ENCODE results near the gene CD40. TPM values are rescaled to one million over a fixed set of nuclear protein-coding genes. Genes with fewer than 3 reads are reported as not detected.

The CD40 gene
- total and polyA plus RNA-seq, 3 donors from 2014 or later: 5.0 to 8.8 (median 5.3) TPM

GRCh38 chr20:46171909-46172308, 53.8 kb downstream of the CD40 start:
- Histone ChIP-seq H3K4me1 (no peaks in the 10 kb centered on the region), H3K27ac (no peak overlapping the region), H3K36me3 (ENCODE audit: low read depth, missing control alignments) (no peaks in the 10 kb centered on the region), H3K4me3 (no peak overlapping the region), H3K27me3 (no peaks in the 10 kb centered on the region), H3K9me3 (no peaks in the 10 kb centered on the region)
- DNase-seq: no peak
- intact Hi-C loops (cut with DNase I; ENCODE audit: low total_unique reads): no loop called here
- no peak for TF ChIP-seq CTCF (IDR thresholded peaks at IDR 0.05)
- TF ChIP-seq POLR2A (IDR thresholded peaks at IDR 0.05): no peak
- 62 to 63% methylated on average over 5 of the region's 5 CpGs for WGBS, 2 donors

GRCh38 chr20:46172455-46172854, 54.3 kb downstream of the CD40 start:
- intact Hi-C loops (cut with DNase I; ENCODE audit: low total_unique reads): no loop called here
- H3K9me3 ChIP-seq: no peaks in the 10 kb centered on the region
- no peak overlapping the region for H3K27ac ChIP-seq
- H3K36me3 ChIP-seq (ENCODE audit: low read depth, missing control alignments): no peaks in the 10 kb centered on the region
- H3K27me3 ChIP-seq: no peaks in the 10 kb centered on the region
- DNase-seq: no peak
- H3K4me3 ChIP-seq: no peak overlapping the region
- 66 to 67% methylated on average over 6 of the region's 6 CpGs for WGBS, 2 donors
- H3K4me1 ChIP-seq: no peaks in the 10 kb centered on the region
- TF ChIP-seq POLR2A (IDR thresholded peaks at IDR 0.05) (no peak), CTCF (IDR thresholded peaks at IDR 0.05) (no peak)

GRCh38 chr20:46172961-46173536, 54.9 kb downstream of the CD40 start:
- Histone ChIP-seq H3K36me3 (ENCODE audit: low read depth, missing control alignments) (no peaks in the 10 kb centered on the region), H3K4me3 (no peak overlapping the region), H3K4me1 (no peaks in the 10 kb centered on the region), H3K27me3 (no peaks in the 10 kb centered on the region), H3K9me3 (no peaks in the 10 kb centered on the region), H3K27ac (no peak overlapping the region)
- intact Hi-C loops (cut with DNase I; ENCODE audit: low total_unique reads): no loop called here
- no peak for DNase-seq
- 58 to 78% methylated on average over 2 to 3 of the region's 3 CpGs for WGBS, 2 donors
- no peak for TF ChIP-seq CTCF (IDR thresholded peaks at IDR 0.05)
- TF ChIP-seq POLR2A (IDR thresholded peaks at IDR 0.05): no peak

GRCh38 chr20:46173652-46174468, 55.7 kb downstream of the CD40 start:
- H3K27me3 ChIP-seq: no peaks in the 10 kb centered on the region
- H3K9me3 ChIP-seq: no peaks in the 10 kb centered on the region
- no peak for DNase-seq
- intact Hi-C loops (cut with DNase I; ENCODE audit: low total_unique reads): no loop called here
- 17 to 23% methylated on average over 18 to 24 of the region's 25 CpGs for WGBS, 2 donors
- H3K36me3 ChIP-seq (ENCODE audit: low read depth, missing control alignments): no peaks in the 10 kb centered on the region
- peak overlapping the region; percentile 18 to 50 for H3K4me3 ChIP-seq
- H3K4me1 ChIP-seq: no peaks in the 10 kb centered on the region
- TF ChIP-seq CTCF (IDR thresholded peaks at IDR 0.05): no peak
- H3K27ac ChIP-seq: no peak overlapping the region

Measured in testis (tissue), 3 donors.